Stimulated activated CD8-positive, alpha-beta memory T cell treated with anti-CD3 and anti-CD28 coated beads, Interleukin-7, amount 100 ng/mL, for 24 hours (primary cell): Measurements from ENCODE around the gene OR1F1.
A peak's percentile ranks its signal among the peaks of the same experiment; 100 is the strongest.
"Not testable (repeated sequence)": the region's sequence is repeated elsewhere in the genome, so short reads cannot be mapped to it uniquely, and the experiment has no call there.

Experiments
- DNase-seq: peaks from one replicate; pipeline ENCODE4 v3.0.0-alpha.2; 2020; ENCODE audit warnings: low read depth

Gene OR1F1

DNA sequence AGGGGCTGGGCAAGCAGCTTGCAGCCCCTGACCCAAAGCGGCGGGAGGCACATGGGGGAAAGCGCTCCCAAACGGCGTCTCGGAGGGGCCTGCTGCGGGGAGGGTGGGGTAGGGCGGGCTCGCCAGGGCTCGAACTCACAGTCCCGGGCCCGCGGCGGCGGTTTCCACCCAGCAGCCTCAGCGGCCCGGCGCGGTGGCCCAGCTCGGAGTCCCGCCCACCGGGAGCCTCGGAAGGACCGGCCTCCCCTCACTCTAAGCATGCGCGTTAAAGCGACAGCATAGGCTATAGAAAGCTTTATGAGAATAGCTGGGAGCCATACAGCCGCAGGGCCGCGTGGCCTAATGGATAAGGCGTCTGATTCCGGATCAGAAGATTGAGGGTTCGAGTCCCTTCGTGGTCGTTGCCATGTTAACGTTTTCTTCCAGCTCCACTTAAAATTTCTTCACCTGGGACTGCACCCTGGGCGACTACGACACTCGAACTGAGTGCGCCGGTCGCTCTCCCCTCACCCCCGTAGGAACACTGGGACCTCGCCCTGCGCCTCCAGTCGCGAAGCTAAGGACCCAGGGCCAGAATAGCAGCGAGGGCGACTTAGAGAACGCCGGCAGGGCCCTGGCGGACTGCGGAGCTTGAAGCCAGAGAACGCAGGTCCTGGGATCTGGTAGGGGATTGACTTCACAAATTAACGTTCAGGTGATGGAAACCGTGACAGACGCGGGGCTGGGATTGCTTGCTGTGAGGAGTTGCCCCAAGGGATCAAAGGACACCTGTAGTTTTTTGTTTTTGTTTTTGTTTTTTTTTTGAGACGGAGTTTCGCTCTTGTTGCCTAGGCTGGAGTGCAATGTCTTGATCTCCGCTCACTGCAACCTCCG, 37.4 kb upstream of the OR1F1 start:
- DNase-seq: peak; percentile 97

DNA sequence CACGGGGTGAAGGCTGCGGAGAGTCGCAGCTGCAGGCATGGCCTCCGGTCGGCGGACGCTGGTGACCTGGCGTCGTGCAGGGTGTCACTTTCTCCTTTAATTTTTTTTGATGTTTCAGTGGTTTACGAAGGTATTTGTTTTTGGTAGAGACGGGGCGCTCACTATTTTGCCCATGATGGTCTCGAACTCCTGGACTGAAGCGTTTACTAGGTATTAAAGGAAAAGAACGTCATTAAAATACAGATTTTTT, 36.1 kb upstream of the OR1F1 start:
- DNase-seq: no peak

DNA sequence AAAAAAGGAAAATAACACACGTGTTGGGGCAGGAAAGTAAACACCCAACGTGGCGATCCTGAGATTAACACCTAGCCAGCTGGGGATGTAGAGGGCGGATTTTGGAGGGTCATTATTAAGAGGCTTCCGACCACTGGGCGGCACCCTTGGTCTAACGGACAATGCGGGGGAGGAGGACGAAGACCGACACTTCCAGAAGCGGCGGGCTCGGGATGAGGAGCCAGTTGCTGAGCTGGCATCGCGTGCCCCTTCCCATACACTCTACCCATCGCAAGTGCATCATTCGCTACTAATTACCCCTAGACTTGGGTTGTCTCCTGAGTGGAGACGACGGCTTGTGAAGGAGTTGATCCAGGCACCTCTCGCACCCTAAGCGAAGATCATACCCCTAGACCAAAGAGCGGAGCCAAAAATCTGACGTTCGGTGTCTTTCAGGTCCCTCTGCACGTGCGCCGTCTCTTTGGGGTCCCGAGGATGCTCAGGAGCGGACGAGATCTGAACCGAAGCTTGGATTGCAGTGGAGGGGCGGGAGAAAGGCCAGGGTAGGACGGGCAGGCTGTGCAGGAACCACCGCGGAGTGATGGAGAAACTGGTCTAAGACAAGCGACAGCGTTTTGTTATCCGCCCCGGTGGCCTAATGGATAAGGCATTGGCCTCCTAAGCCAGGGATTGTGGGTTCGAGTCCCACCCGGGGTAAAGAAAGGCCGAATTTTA, 35.6 kb upstream of the OR1F1 start:
- peak; percentile 86 for DNase-seq

DNA sequence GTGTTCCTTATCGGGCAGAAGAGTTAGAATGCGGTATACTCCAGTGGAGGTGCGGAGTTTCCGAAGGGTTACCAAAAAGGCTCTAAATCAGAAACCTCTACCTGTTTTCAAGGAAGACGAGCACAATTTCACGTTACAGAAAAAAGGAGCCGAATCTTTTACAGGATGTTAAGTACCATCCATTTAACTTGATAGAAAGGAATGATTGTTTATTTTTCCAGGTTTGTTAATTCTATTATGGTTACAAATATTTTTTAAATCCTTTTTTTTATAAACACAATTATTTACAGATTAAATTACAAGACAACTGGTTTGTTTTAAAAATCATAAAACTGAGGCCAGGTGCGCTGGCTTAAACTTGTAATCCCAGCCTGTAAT, 35.0 kb upstream of the OR1F1 start:
- DNase-seq: no peak

DNA sequence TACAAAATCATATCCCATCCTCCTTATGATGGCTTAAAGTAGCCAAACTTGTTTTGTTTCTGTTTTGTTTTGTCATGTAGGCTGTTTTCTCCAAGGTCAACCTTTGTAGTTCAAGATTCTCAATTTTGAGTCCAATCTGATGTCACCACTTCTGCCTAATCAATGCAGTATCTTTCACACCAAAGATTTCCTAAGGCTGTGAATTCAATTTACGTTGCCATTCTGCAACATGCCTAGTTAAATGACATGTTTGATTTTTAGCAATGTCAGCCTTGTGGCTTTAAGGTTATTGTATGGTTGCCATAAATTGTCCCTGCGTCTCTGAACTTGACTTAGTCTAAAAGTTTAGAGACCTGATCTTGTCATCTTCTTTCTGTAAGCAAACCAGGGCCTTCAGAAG, 32.8 kb upstream of the OR1F1 start:
- DNase-seq: no peak

DNA sequence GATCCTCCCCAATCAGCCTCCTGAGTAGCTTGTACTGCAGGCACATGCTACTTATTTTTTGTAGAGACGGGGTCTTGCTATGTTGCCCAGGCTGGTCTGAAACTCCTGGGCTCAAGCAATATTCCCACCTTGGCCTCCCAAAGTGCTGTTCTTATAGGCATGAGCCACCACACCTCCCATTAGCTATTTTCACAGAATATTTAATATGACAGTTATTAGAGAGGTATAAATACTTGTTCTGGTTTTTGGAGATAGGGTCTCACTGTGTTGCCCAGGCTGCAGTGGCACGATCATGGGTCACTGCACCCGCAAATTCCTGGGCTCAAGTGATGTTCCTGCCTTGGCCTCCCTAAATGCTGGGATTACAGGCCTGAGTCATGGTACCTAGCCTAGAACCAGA, 32.0 kb upstream of the OR1F1 start:
- no peak for DNase-seq

DNA sequence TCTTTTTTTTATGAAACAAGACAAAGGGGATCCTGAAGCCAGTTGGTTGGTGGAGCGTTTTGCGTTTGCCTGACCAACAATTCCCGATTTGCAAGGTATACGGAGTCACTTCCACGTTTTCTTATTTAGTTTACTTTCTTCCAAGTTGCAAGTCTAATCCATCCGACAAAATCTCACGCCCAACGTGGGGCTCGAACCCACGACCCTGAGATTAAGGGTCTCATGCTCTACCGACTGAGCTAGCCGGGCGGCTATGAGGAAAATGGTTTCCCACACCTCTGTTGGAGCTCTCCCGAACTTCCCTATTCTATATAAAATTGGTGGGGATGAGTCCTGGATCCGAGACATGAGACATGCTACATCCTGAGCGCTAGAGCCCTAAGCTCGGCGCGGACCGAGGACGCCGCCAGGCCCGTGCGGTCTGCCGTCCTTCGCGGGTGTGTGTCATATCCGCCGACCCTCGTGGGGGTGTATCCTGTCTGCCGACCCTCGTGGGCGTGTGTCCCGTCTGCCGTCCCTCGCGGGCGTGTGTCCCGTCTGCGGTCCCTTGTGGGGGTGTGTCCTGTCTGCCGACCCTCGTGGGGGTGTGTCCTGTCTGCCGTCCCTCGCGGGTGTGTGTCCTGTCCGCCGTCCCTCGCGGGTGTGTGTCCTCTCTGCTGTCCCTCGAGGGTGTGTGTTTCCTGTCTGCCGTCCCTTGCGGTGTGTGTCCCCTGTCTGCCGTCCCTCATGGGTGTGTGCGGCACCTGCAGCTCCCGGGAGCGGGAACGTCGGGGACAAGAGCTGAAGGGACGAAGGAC, 30.6 kb upstream of the OR1F1 start:
- DNase-seq: no peak

DNA sequence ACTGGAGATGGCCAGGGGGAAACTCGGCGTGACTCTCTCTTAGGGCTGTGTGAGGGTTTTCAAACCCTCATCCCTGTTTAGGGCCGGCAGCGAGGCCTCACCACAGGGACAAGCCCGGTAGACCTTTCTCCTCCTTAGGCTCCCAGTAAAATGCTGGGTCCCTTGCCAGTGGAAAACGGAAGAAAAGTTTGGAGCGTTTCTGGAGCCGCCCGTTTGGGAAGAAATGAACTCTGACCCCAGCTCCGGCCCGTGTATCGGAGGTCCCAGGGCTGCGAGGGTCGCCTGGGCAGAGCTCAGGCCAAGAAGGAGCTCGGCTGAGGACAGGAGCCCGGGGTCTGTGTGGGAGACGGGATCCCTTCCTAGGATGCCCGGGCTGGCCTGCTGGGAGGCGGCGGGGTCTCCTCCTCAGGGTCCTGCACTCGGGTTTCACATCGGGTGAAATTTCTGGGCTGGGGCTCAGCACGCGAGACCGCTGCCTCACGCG, 29.9 kb upstream of the OR1F1 start:
- no peak for DNase-seq

DNA sequence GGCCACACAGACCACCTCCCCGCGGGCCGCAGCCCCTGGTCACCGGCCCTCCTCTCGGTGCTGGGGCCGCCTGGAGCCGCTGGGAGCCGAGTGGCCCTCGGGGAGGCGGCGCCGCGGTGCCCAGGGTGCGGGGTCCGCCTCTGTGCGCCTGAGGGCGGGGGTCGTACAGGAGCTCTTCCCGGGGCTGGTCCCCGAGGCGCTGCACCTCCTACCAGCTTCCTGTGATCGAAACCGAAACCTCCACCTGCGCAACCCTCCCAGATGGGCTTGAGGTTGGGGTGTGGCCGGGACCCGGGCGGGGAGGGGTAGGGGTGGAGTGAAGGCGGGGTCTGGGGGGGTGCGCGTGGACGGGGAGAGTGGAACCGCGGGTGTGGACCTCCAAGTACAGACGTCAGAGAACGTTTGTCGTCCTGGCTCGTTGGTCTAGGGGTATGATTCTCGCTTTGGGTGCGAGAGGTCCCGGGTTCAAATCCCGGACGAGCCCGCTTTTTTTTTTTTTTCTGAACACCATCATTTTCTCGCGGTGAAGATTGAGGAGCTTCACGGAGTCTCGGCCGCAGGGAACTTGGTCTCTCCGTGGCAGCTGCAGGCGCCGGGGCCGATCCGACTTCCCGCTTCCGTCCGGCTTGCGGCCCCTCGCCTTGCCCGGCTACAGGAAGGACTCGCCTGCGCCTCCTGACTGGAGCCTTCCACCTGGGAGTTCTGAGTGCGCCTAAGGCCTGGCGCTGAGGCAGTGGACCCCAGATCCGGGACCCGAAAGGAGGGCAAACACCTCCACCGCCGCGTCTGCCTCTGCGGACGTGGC, 29.3 kb upstream of the OR1F1 start:
- DNase-seq: peak; percentile 73

DNA sequence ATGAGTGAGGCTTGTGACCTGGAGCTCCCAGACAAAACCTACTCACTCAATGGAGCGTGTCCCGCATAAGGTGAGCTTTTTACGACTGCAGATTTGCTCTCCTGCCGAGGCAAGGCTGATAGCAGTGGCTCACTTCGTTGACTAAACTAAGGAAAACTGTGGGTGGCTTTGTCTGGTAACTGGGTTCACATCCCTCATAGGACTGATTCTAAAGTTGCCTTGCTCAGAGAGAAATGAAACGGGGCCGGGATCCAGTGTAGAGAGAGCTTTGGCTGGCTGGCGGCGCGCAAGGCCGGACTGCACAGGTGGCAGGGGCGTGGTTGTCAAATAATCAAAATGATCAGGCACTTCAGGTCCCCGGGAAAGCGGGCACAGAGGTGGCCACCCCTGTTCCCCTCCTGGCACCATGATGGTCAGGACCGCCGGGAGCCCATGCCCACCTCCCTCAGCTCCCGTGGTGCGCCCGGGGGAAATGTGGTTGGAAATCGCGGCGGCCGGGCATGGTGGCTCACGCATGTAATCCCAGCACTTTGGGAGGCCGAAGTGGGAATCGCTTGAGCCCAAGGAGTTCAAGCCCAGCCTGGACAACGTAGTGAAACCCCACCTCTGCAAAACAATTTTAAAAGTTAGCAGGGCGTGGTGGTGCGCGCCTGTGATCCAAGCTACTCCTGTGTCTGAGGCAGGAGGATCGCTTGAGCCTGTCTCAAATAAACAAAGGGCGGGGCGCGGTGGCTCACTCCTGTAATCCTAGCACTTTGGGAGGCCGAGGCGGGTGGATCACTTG, 26.6 kb upstream of the OR1F1 start:
- no peak for DNase-seq

DNA sequence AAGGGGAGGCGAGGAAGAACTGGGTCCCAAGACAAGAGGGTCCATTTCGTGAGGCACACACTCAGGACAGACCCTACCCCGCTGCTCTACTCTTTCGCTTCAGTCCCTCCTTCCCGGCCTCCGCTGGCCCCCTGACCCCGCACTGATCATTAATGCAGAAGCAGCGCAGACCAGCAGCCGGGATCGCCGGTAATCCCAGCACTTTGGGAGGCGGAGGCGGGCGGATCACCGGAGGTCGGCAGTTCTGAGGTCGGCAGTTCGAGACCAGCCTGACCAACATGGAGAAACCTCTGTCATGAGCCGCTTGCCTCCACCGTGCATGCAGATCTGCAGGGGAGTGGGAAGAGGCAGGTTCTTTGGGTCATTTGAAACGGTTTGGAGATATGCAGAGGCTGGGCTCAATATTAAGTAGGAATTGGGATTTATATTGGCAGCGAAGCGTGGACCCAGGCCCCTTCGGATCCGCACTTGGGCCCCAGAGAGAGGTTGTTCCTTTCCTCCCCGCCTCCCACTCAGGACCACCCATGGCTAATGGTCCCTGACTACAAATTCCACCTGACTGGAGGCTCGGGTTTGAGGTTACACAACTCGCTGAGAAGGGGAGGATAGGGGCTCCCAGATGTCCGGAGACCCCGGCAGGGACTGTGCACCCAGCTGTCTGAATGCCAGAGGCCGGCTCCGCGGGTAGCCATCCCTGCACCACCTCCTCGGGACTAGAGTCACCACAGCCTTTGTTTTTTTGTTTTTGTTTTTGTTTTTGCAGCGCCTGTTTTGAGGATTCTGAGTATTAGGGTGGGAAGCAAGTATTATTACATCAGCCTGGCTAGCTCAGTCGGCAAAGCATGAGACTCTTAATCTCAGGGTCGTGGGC, 23.6 kb upstream of the OR1F1 start:
- no peak for DNase-seq

DNA sequence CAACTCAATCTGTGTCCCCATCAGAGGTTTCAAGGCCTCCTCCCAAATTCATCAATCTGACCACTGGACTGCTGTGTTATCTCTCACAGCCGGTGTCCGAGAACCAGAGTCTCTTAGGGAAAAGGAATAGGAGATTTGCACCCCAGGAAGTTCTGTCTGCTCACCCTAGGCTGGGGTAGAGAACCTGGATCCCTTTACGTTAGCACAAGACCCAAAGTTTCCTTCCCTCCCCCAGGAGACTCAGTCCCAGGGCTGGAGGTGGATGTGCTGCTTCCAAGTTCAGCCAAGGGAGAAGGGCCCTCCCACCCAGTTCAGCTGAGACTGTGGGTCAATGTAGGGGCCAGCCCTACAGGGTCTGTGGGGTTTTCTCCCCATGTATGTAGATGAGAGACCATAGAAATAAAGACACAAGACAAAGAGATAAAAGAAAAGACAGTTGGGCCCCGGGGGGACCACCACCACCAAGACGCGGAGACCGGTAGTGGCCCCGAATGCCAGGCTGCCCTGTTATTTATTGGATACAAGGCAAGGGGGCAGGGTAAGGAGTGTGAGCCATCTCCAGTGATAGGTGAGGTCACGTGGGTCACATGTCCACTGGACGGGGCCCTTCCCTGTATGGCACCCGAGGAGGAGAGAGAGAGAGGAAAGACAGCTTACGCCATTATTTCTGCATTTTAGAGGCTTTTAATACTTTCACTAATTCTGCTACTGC, 22.7 kb upstream of the OR1F1 start:
- no peak for DNase-seq

DNA sequence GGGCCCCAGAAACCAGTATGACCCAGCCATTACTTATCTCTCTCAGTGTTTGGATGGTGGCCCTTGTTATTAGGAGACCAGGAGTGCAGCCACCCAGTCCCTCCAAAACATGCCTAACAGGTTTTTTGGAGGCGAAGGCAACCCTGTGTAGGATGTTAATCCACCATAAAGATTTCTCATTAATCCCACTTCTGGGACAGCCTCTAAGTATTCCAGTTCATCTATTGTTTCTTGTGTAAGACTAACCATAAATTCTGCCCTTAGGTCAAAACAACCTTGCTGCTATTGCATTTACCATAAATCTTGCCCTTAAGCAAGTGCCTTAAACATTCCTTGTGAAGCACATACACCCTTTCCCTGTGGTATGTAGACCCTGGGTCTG, 21.5 kb upstream of the OR1F1 start:
- DNase-seq: no peak

DNA sequence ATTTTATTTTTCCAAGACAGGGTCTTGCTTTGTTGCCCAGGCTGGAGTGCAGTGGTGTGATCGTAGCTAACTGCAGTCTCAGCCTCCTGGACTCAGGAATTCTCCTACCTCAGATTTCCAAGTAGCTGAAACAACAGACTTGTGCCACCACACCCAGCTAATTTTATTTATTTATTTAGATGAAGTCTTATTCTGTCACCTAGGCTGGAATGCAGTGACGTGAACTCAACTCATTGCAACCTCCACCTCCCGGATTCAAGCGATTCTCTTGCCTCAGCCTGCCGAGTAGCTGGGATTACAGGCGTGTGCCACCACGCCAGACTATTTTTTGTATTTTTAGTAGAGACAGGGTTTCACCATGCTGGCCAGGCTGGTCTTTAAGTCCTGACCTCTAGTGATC, 19.3 kb upstream of the OR1F1 start:
- DNase-seq: not testable (repeated sequence)

DNA sequence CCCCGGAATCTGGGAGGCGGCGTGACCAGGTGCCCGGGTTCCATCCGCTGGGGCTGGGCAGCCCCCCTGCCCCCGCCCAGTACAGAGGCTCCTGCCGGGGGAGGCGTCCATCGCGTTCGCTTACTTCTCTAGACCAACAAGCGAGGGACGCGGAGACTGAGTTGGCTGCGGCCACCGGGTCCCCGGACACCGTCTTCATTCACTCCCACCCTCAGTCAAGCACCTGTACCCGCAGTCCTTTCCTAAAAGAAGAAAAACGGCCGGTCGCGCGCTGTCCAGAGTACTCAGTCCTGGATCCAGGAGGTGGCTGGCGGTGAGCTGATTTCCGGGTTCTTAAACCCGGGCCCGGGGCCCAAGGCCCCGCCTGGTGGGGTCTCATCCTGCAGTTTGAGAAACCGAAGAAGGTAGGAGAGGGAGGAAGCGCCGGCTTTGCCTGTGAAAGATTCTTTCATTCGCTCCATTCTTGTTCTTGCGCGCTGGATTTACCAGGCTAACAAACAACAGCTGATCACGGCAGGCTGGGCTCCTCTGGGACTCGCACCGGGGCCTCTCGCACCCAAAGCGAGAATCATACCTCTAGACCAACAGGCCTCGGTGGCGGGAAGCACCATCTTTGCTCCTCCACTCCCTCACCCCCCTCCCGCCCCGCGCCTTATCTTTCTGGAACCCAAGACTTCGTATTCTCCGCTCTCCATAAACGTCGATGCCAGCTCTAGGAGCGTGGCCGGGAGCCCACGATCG, 17.4 kb upstream of the OR1F1 start:
- no peak for DNase-seq

DNA sequence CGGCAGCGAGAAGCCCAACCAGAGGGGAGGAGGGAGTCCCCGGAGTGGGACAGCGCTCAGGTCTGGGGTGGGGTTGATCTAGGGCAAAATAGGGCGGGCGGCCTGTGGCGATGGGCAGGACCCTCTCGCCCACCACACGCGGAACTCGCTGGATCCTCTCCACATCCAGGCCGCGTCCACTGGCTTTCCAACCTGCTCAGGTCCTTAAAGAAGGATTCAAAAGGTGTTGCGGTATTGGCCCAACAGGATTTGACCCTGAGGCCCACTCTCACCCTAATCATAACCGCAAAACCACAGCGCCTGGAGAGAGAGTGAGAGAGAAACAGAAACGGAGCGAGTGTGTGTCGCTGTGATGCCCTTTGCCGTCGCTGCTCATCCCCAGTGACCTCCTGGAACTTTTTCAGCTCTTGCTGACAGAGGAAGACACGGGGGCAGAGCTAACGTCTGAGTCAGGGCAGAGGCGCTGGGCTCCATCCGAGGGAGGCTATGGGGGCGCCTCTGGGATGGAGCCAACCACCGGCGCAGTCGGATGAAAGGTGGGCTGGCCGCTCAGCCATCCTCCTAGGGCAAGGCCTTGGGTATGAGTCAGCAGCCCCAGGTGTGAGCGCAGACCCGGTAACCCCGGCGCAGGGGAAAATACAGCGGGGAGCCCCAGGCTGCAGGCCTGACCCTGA, 16.7 kb upstream of the OR1F1 start:
- DNase-seq: no peak

DNA sequence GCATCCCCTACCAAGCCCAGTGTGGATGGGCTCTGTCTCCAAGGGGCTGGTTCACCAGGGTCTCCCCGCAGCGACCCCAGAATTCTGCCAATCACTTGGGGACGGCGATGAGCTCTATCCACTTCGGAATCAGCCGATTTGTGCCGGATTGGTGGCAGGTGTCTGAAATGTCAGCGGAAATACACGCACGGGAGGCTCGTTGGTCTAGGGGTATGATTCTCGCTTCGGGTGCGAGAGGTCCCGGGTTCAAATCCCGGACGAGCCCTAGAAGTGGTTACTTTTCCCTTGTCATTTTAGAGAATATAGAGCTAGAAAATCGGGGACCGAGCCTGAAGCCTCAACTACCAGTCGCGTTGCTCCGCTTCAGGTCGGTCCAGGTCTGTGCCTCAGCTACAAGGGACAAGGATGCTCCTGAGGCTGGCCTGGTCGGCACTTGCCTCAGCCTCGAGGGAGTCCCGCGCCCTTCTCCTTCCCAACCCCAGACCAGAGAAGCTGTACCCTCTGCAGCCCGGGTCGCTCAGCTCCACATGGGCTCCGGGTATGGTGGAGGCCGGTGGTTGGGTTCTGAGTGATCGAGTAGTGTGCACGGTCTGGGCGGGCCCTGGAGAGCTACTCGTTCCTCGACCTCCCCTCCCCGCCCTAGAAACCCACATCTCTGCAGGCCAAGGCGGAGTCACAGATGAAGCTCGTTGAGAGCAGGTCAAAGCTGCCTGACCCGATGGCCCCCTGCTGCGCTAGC, 16.0 kb upstream of the OR1F1 start:
- DNase-seq: no peak
